Right atrium auricular region (tissue), 2 donors: Measurements from ENCODE around the gene FAH. TPM values are rescaled to one million over a fixed set of nuclear protein-coding genes. Genes with fewer than 3 reads are reported as not detected.

Source experiments
- DNase-seq: peaks from one replicate; pipeline ENCODE4 v3.0.0-alpha.2; 2019; ENCODE audit warnings: low spot score
- H3K27ac ChIP-seq, 2 donors: fragments of 200-600 bp; sonication (generic); 1 replicate in 1 of 2; 2 replicates in 1 of 2; pipeline ENCODE4 v1.5.1; 2016 to 2019
- H3K27me3 ChIP-seq, 2 donors: fragments of 200-600 bp; sonication (generic); one replicate each; pipeline versions ENCODE4 v1.5.1 to v1.6.0; 2017 to 2019
- H3K36me3 ChIP-seq: fragments of 200-600 bp; sonication (generic); one replicate; pipeline ENCODE4 v1.5.1; 2016
- H3K4me1 ChIP-seq, 2 donors: fragments of 200-600 bp; sonication (generic); one replicate each; pipeline versions ENCODE4 v1.5.1 to v1.6.0; 2017 to 2019
- H3K4me3 ChIP-seq, 2 donors: fragments of 200-600 bp; sonication (generic); 1 replicate in 1 of 2; 2 replicates in 1 of 2; pipeline ENCODE4 v1.5.1; 2017 to 2019; ENCODE audit warnings: mild to moderate bottlenecking in 1 of 2, moderate library complexity in 1 of 2
- H3K9me3 ChIP-seq, 2 donors: fragments of 200-600 bp; sonication (generic); one replicate each; pipeline ENCODE4 v1.5.1; 2019
- total RNA-seq, 2 donors: library from RNA; depleted of rRNA; stranded (reverse); fragments of >200 nt; gene quantifications; one replicate each; pipeline ENCODE4 v1.1.0, GENCODE V29; 2016
- TF ChIP-seq, protein P1 (sequence below), 2 donors: fragments of 200-600 bp; sonication (generic); IDR thresholded peaks; one replicate each; pipeline ENCODE4 v1.5.1; 2019; ENCODE audit warnings: antibody characterized with exemption in 2 of 2

Gene FAH
- total RNA-seq, 2 donors from 2014 or later, result 14.4 to 14.6 TPM

DNA sequence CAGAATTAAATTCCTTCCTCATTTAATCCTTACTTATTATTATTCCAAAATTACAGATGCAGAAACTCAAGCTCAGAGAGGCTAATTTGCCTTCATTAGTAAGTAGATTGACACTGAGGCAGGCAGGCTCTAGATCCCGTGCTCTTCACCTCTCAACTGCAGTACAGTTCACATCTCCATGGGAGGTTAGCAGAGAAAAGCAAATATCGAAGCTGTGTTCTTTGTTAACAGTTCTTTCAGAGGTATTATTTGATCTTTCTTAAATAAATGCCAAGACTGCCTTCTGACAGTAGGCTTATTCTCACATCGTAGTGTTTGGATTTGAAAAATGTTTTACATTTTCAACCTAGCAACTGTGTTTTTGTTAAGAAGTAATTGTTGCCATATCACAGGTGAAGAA lies 15.9 kb upstream of the FAH start:
- H3K27me3 ChIP-seq, result no peaks in the 10 kb centered on the region
- no peak overlapping the region for H3K27ac ChIP-seq
- peaks cover 10% of the 10 kb centered on the region for H3K36me3 ChIP-seq
- H3K4me3 ChIP-seq, result no peak overlapping the region
- H3K4me1 ChIP-seq, result no peaks in the 10 kb centered on the region
- no peak for DNase-seq
- H3K9me3 ChIP-seq, result no peaks in the 10 kb centered on the region
- TF ChIP-seq, protein P1, sequence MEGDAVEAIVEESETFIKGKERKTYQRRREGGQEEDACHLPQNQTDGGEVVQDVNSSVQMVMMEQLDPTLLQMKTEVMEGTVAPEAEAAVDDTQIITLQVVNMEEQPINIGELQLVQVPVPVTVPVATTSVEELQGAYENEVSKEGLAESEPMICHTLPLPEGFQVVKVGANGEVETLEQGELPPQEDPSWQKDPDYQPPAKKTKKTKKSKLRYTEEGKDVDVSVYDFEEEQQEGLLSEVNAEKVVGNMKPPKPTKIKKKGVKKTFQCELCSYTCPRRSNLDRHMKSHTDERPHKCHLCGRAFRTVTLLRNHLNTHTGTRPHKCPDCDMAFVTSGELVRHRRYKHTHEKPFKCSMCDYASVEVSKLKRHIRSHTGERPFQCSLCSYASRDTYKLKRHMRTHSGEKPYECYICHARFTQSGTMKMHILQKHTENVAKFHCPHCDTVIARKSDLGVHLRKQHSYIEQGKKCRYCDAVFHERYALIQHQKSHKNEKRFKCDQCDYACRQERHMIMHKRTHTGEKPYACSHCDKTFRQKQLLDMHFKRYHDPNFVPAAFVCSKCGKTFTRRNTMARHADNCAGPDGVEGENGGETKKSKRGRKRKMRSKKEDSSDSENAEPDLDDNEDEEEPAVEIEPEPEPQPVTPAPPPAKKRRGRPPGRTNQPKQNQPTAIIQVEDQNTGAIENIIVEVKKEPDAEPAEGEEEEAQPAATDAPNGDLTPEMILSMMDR (IDR thresholded peaks at IDR 0.05), result no peak

DNA sequence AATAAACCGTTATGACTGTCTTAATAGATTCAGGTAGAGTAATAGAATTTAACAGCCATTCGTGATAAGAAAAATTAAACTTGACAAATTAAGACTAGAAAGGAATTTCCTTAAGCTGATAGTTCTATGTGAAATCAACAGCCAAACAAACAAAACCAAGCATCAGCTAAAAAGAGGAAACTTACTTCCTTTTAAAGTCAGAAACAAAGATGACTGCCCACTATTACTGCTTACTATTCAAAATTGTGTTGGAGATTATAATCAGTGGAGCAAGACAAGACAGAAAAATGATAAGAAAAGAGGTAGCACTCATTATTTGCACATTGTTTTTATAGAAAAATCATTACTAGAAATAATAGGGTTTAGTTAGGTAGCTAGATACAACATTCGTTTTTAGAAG lies 13.8 kb upstream of the FAH start:
- H3K9me3 ChIP-seq, result no peaks in the 10 kb centered on the region
- no peak overlapping the region for H3K4me3 ChIP-seq
- H3K27ac ChIP-seq, result no peak overlapping the region
- H3K4me1 ChIP-seq, result no peaks in the 10 kb centered on the region
- DNase-seq, result no peak
- TF ChIP-seq, protein P1 (IDR thresholded peaks at IDR 0.05), result no peak
- H3K36me3 ChIP-seq, result no peaks in the 10 kb centered on the region
- H3K27me3 ChIP-seq, result no peaks in the 10 kb centered on the region

DNA sequence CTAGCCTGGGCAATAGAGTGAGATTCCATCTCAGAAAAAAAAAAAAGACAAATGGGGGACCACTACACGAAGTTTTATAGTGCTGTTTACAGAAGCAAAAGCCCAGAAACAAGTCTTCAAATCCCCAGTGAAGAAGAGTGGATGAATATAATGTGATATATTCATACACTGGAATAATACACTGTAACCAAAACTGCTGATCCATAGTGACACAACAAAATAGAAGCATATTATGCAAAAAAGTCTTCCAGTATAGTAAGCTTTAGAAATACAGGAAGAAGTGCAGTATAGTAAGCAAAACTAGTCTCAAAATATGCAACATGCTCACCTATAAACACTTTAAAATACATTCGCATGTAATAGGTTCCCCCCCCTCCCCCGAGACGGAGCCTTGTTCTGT lies 11.9 kb upstream of the FAH start:
- Histone ChIP-seq H3K4me1 (no peaks in the 10 kb centered on the region), H3K9me3 (no peaks in the 10 kb centered on the region), H3K36me3 (no peaks in the 10 kb centered on the region), H3K27me3 (no peaks in the 10 kb centered on the region), H3K27ac (no peak overlapping the region), H3K4me3 (no peak overlapping the region)
- TF ChIP-seq, protein P1 (IDR thresholded peaks at IDR 0.05), result no peak
- DNase-seq, result no peak

DNA sequence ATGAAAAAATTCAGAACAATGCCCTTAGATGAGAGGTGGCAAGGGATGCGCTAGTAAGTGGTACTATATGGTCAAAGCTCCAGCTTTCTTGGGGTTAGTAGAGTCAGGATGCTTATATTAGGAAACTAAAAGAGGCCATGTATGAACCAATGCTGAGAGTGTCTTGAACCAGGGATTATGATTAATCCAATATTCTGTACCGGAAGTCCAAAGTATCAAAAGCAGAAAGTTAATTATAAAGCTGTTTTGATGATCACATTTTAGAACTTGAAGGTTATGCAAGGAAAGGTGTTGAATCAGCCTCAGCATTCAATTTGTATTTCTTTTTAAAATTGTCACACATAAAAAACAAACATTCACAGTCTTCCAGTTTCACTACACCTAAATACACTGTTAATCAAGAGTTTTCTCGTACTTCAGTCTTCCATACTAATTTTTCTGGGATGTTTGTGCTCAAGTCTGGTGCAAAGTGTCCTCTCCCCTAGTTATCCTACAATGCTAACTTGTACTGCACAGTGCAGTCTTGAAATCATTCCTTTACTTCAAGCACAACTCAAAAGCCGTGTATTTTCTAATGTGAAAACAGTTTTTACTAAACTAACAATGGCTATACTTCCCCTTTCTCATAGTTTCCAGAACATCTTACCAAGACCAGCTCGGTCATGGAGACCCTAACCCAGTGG lies 10.7 kb upstream of the FAH start:
- Histone ChIP-seq H3K4me3 (no peak overlapping the region), H3K27me3 (no peaks in the 10 kb centered on the region), H3K4me1 (no peaks in the 10 kb centered on the region), H3K27ac (no peak overlapping the region), H3K9me3 (no peaks in the 10 kb centered on the region), H3K36me3 (no peaks in the 10 kb centered on the region)
- DNase-seq, result no peak
- TF ChIP-seq, protein P1 (IDR thresholded peaks at IDR 0.05), result no peak

DNA sequence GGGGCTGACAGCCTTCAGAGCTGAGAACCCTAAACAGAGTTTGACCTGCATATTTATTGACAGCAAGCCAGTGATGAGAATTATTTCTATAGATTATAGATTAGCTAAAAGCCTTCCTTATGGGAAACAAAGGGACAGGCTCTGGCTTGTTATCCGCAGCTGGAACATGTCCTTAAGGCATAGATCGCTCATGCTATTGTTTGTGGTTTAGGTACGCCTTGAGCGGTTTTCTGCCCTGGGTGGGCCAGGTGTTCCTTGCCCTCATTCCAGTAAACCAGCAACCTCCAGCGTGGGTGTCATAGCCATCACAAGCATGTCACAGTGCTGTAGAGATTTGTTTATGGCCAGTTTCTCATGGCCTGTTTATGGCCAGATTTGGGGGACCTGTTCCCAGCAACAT lies 10.2 kb upstream of the FAH start:
- TF ChIP-seq, protein P1 (IDR thresholded peaks at IDR 0.05), result no peak
- no peak for DNase-seq
- Histone ChIP-seq H3K4me3 (no peak overlapping the region), H3K9me3 (no peaks in the 10 kb centered on the region), H3K4me1 (no peaks in the 10 kb centered on the region), H3K27me3 (no peaks in the 10 kb centered on the region), H3K36me3 (no peaks in the 10 kb centered on the region), H3K27ac (no peak overlapping the region)

DNA sequence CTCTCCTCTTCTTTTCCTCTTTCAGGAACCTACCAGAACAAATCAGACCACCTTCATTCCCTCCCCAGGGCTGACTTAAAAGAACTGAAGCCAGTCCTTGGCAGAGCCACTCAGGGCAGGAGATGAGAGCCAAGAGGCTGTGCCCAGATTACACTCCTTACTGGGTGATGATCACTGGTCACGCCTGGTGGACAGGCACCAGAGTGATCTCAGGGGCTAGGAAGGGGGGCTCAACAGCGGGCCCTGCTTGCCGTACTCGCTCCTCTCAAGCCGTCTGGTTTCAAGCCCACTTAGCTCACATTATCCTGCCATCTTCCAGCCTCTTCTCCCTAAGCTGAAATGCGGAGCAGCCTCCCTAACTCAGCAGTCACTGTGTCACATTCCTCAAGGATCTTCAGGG lies 1.7 kb upstream of the FAH start:
- DNase-seq, result no peak

More for the DNA sequence above, 1.7 kb upstream of the FAH start:
- Histone ChIP-seq H3K9me3 (no peaks in the 10 kb centered on the region), H3K4me3 (no peak overlapping the region), H3K4me1 (peaks cover 0 to 18% of the 10 kb centered on the region in 2 donors), H3K27ac (no peak overlapping the region), H3K27me3 (no peaks in the 10 kb centered on the region), H3K36me3 (no peaks in the 10 kb centered on the region)
- TF ChIP-seq, protein P1 (IDR thresholded peaks at IDR 0.05), result no peak
